BJ (cell line): ENCODE data around the gene IGFALS. TPM values are rescaled to one million over a fixed set of nuclear protein-coding genes. Genes with fewer than 3 reads are reported as not detected.

Experiments
- CTCF ChIA-PET: fragments of 350-600 bp; formaldehyde crosslinking; extraction: SDS; loops from one replicate; lab custom pipeline; 2021; ENCODE audit warnings: antibody characterized with exemption, inconsistent platforms; lab: Yijun Ruan, JAX
- POLR2A ChIA-PET: fragments of 300-600 bp; sonication (Branson Sonifier 250); formaldehyde crosslinking; extraction: SDS; loops from one replicate; lab custom pipeline; 2021; ENCODE audit warnings: antibody characterized with exemption; lab: Charles Lee
- DNase-seq: peaks from one replicate; pipeline ENCODE4 v3.0.0-alpha.2; 2011; ENCODE audit warnings: low read depth
- H3K27me3 ChIP-seq: 2 replicates; pipeline ENCODE4 v1.6.0; 2011; ENCODE audit warnings: low read length; ENCODE audit not compliant: control insufficient read depth, insufficient read depth
- H3K36me3 ChIP-seq: 2 replicates; pipeline ENCODE4 v1.5.1; 2011; ENCODE audit warnings: low read length; ENCODE audit not compliant: control insufficient read depth, insufficient read depth
- H3K4me3 ChIP-seq: 2 replicates; pipeline ENCODE4 v1.5.1; 2011; ENCODE audit warnings: low read depth, mild to moderate bottlenecking, control low read depth, low read length
- polyA plus RNA-seq: library from polyadenylated mRNA; depleted of rRNA; stranded (reverse); fragments of >200 nt; gene quantifications from 2 replicates; pipeline ENCODE4 v1.2.3, GENCODE V29; 2011
- TF ChIP-seq, protein P1 (sequence below): IDR thresholded peaks from 2 replicates; pipeline ENCODE4 v1.5.1; 2011; ENCODE audit warnings: low read depth, mild to moderate bottlenecking, control low read depth, inconsistent platforms, low read length, moderate library complexity; ENCODE audit not compliant: insufficient read depth

Gene IGFALS
- polyA plus RNA-seq, 1 experiment = not detected

GRCh38 chr16:1764971-1765370 is 28.5 kb downstream of the IGFALS start:
- Histone ChIP-seq H3K27me3 (no peaks in the 10 kb centered on the region), H3K36me3 (peaks cover 53% of the 10 kb centered on the region), H3K4me3 (no peak overlapping the region)
- no peak for DNase-seq
- CTCF ChIA-PET = interaction anchor here (0.6 to 3.8 kb wide), 7 partner anchors 15 to 92 kb away, joined by 3 to 14 read pairs (median 4); partner anchors contain the start of genes MAPK8IP3, NUBP2 and SPSB3
- POLR2A ChIA-PET = no interaction called here
- TF ChIP-seq, protein P1, sequence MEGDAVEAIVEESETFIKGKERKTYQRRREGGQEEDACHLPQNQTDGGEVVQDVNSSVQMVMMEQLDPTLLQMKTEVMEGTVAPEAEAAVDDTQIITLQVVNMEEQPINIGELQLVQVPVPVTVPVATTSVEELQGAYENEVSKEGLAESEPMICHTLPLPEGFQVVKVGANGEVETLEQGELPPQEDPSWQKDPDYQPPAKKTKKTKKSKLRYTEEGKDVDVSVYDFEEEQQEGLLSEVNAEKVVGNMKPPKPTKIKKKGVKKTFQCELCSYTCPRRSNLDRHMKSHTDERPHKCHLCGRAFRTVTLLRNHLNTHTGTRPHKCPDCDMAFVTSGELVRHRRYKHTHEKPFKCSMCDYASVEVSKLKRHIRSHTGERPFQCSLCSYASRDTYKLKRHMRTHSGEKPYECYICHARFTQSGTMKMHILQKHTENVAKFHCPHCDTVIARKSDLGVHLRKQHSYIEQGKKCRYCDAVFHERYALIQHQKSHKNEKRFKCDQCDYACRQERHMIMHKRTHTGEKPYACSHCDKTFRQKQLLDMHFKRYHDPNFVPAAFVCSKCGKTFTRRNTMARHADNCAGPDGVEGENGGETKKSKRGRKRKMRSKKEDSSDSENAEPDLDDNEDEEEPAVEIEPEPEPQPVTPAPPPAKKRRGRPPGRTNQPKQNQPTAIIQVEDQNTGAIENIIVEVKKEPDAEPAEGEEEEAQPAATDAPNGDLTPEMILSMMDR = no peak

- ChIA-PET CTCF (interaction anchor here (0.9 to 3.8 kb wide), 7 partner anchors 10 to 58 kb away, joined by 3 to 14 read pairs (median 3); partner anchors contain the start of genes MAPK8IP3, NUBP2 and SPSB3), POLR2A (no interaction called here)
- peaks cover 52% of the 10 kb centered on the region for H3K36me3 ChIP-seq
- no peak for DNase-seq
- no peak overlapping the region for H3K4me3 ChIP-seq
- TF ChIP-seq, protein P1 = peak; percentile 59
- no peaks in the 10 kb centered on the region for H3K27me3 ChIP-seq
Observed at GRCh38 chr16:1763521-1764511, 29.7 kb downstream of the IGFALS start.

DNA sequence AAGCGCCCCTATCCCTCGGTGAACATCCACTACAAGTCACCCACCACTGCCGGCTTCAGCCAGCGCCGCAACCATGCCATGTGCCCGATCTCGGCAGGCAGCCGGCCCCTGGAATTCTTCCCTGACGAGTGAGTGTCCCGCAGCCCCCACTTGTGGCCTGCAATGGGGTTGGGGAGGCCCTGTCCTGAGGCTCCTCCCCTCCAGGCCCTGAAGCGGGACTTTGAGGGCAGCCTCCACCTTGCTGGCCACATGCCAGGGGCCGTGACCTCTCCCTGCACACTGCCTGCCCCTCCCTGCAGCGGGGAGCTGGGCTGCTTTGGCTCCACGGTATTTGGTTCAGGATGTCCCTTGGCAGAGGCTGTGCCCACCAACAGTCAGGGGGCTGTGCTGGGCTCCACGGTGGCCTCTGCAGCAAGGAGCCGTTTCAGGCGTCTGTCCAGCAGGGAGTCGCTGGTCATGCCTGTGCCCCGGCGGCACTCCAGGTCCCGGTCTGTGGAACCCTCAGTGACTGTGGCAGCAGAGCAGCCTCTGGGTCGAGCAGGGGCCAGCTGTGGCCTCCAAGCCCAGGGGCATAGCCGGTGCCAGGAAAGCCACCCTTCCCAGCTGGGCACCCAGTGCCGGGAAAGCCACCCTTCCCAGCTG is 30.5 kb downstream of the IGFALS start:
- no peaks in the 10 kb centered on the region for H3K27me3 ChIP-seq
- H3K4me3 ChIP-seq = no peak overlapping the region
- no peak for DNase-seq
- TF ChIP-seq, protein P1 = no peak
- ChIA-PET CTCF (interaction anchor here (1.5 to 3.8 kb wide), 2 partner anchors 10 to 57 kb away, joined by 3 to 14 read pairs; partner anchors contain the start of gene MAPK8IP3), POLR2A (no interaction called here)
- H3K36me3 ChIP-seq = peaks cover 49% of the 10 kb centered on the region

GRCh38 chr16:1762196-1762878 is 31.2 kb downstream of the IGFALS start:
- Histone ChIP-seq H3K27me3 (no peaks in the 10 kb centered on the region), H3K36me3 (peaks cover 47% of the 10 kb centered on the region), H3K4me3 (no peak overlapping the region)
- TF ChIP-seq, protein P1 = no peak
- ChIA-PET CTCF (interaction anchor here (1.5 to 3.8 kb wide), 2 partner anchors 10 to 57 kb away, joined by 3 to 14 read pairs; partner anchors contain the start of gene MAPK8IP3), POLR2A (no interaction called here)
- no peak for DNase-seq
